HG03066 (cell line): ENCODE data around the gene C19orf81.

Experiments used
- ATAC-seq: cut with Tn5 transposase; IDR thresholded peaks from one replicate; pipeline ENCODE4 v1.9.1; 2021; ENCODE audit warnings: low read depth; ENCODE audit not compliant: unreplicated experiment

Gene C19orf81

DNA sequence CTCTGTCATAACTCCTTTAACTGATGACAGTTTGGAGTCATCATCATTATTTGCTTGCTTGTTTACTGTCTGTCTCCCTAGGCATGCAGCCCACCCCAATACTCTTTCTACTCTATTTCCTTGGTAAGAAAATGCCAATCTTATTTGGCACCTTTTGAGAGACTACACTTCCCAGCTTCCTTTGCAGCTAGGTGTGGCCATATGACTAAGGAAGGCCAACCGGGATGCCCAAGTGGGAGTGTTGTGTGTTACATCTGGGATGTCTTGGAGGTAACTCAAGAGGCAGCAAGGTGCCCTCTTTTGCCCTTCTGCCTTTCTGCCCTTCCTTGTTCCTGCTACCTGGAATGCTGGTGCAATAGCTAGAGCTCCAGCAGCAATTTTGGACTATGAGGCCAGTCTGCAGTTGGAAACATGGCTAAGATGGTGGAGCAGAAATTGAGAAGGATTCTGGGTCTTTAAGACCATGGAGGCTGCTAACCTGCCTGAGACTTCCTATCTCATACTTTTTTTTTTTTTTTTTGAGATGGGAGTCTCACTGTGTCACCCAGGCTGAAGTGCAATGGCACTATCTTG, 27.5 kb downstream of the C19orf81 start:
- no peak for ATAC-seq

DNA sequence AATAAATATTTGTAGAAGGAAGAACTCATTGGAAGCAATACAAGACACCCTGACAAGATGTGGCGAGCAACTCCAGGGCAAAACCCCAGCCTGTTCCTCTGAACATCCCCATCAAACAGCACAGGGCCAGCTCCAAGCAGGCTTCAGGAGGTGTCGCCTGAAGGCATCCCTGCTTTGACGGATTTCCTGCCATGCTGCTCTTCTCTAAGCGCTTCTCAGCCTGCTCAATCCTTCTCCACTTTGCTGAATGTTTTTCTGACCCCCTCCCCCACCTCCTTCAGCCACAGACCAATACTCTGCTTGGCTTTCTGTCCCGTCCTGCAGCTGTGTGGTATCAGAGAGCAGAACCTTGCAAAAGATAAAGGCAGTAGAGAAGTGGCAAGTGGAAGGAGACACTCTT, 28.4 kb downstream of the C19orf81 start:
- no peak for ATAC-seq

DNA sequence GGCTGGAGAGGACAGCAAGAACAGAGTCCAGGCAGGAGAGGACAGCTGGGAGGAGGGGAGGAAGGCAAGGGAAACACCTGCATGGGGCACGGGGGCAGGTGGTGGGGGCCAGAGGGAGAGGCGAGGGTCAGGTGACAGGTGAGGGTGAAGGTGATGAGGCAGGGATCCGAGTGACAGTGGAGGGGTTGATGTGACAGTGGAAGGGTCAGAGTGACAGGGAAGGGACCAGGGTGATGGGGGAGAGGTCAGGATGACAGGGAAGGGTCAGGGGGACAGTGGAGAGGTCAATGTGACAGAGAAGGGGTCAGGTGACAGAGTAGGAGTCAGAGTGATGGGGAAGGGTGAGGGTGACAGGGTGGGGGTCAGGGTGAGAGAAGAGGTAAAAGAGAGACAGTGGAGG, 29.1 kb downstream of the C19orf81 start:
- ATAC-seq = no peak

DNA sequence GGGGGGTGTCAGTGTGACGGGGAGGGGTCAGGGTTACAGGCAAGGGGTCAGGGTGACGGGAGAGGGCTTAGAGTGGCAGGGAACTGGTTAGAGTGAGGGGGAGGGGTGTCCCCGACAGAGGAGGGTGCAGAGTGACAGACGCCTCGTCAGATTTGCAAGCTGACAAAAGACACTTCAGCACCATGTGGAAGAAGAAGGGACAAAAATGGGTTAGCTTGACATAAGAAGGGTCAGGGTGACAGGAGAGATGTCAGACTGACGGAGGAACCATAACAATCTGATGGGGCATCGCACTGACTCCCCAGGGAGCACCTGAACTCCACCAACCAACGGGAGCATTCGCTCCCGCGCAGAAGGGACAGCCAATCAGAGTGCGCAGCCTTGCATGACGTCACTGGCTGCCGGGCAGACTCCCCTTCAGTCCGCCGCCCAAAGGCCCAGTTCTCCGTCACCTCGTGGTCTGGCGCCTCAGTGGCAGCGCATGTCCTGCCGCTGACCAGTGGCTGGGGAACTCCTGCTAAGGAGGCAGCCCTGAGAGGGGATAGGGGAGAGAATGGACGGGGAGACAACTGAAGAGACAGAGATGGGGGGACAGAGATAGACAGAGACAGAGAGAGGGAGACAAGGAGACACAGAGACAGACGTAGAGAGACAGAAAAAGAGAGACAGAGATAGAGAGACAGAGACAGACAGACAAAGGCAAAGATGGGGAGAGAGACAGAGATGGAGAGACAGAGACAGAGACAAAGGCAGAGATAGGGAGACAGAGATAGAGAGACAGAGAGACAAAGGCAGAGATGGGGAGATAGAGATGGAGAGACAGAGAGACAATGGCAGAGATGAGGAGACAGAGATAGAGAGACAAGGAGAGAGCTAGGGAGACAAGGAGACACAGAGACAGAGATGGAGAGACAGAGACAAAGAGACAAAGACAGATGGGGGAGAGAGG, 30.2 kb downstream of the C19orf81 start:
- ATAC-seq = no peak

DNA sequence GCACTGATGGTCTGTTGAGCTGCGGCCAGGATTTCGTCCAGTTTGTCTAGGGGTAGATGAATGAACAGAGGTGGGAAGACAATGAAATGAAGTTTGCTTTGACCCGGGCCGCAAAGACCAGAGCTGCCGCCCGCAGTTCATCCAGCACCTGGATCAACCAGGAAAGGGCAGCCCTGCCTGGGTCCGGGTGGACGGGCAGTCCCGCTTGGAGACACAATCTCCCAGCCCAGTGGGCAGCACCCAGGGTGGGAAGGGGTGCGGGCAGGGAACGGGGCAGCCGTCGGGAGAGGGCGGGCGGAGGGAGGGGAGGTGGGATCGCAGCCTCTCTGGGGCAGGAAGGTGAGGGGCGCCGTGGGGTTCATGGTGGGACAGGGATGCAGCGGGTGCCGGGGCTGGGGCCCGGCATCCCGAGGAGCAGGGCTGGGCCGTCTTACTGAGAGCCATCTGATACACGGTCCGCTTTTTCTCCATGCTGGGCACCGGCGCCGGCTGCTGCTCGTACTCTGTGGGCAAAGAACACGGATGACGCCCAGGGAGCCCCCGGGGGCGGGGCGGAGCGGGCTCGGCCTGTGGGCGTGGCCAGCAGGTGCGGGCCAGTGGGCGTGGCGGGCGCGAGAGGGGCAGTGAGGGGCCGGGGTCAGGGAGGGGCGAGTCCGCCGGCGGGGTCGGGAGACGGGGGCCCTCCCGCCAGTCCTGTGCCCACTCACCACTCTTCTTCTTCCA, 37.2 kb downstream of the C19orf81 start:
- ATAC-seq = no peak

DNA sequence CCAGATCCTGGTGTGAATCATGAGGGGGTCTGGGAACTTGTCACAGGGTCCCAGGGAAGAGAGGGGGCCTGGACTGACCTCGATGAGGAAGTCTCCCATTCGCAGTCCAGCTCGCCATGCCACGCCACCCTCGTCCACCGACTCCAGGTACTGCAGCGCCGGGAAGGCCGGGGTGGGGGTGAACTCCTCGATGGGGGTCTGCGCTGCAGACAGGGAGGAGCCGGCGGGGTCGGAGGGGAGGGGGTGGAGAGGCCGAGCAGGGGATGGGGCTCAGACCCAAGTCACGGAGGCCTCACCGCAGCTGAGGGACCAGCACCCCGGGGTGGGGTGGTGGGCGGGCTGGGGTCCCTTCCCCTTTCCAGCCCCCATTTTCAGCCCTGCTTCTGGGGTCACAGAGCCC, 39.5 kb downstream of the C19orf81 start:
- no peak for ATAC-seq

DNA sequence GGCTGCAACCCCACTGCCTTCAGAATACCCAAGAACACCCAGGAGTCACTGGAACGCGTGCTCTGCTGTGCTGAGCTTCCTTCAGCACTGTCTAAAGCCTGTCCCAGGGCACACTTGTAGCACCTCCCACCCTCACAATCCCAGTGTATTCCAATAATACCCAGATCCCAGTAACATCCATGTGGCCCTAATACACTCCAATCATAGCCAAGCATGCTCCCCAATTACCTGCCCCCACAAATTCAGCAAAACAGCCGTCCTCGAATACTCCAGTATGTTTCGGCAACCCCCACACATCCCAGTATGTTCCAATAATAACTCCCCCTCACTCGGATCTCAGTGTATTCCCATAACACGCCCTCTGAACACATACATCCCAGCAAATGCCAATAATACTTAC, 41.2 kb downstream of the C19orf81 start:
- no peak for ATAC-seq

DNA sequence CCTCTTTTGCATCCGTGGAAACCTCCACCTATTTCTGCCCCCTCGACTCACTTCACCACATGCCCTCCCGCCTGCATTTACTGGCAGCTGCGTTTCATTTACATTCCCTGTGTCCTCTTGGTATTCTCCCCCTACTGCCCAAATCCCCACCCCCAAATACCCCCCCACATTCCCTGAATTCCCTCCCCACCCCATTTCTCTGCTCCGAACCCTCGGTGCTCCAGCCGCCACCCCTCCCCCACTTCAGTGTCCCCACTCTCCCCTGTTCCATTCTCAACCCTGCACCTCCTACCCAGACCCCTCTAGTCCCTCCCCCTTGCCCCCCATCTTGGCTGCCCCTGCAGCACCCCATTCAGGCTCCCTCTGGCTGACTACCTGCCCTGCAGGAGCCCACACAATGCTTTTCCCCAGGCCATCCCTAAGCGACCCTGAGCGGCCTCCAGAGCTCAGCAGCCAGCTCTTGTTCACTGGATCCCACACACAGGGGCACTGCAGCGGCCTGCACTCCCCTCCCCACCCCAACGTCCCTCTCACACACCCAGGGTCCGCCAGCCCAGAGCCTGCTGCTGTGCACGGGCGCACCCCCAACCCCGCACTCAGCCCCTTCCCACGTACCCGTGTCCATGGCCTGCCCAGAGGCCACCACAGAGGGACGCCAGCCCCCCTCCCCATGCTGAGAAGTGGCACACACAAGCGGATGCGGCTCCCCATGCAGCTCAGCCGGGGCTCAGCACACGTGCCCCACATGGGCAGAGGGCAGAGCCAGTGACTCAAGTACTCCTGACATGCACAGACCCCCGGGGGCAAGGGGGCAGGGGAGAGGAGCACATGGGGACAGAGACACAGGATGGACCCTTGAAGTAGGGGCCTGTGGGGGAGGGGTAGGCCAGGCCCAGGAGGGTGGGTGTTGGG, 44.1 kb downstream of the C19orf81 start:
- ATAC-seq = no peak

DNA sequence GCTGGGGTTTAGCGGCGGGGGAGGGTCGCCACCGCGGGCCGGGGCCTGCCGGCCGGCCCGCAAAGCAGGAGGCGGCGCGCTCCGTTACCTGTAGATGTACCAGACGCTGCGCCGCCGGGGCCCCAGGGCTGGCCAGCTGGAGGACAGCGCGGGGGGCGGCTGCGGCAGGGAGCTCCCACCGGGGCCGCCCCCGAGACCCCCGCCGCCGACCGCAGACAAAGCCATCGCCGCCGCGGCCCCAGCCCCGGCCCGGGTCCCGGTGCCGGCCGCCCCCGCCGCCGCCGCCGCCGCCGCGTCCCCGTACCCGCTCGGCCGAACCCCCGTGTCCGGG, 45.5 kb downstream of the C19orf81 start:
- ATAC-seq = no peak

DNA sequence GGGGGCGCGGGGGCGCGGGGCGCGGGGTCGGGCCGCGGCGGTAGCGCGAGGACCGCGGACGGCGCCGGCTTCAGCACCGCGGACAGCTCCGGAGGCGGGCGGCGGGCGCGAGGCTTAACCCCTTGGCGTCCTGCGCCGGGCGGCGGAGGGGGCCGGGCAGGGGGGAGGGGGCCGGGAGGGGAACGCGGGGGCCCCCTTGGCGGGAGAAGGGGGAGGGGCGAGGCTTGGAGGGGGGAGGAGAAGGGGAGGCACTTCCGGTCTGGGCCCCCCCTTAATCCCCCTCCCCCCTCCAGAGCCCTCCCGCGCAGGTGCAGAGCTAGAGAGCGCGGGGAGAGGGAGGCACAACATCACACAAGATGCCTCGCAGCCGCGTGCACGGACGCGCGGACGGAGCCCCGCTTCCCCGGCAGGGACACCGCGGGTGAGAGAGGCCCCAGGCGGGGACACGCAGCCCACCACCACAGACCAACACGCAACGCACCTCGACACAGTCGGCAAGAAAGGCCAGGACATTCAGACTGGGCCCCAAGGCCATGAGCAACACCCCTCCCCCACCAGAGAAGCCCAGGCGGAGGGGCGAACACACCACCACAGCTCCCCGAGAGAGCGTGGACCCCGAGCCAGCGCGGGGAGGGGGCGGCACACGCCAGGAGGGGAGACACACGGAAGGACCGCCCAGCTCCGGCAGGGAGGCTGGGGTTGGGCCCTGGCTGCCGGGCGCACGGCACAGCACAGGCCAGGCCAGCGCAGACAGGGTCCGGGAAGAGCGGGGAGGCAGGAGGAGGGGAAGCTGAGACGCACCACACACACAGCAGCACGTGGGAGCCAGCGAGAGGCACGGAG, 46.2 kb downstream of the C19orf81 start:
- ATAC-seq = no peak

DNA sequence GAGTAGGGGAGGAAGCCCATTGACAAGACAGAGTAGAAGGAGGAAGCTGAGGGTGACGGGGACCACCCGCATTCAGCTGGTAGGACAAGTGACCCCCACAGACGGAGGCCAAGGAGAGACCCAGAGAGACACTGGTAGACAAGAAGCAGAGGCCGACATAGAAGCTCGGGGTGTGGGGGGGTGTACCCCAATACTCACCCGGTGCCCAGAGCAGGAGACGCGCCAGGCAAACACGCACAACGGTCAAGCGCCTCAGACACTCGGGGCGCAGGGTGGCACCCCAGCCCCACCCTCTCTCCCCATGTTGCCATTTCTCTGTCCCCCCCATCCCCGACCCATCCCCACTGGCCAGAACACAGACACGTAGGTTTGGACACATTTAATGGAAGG, 46.8 kb downstream of the C19orf81 start:
- no peak for ATAC-seq

DNA sequence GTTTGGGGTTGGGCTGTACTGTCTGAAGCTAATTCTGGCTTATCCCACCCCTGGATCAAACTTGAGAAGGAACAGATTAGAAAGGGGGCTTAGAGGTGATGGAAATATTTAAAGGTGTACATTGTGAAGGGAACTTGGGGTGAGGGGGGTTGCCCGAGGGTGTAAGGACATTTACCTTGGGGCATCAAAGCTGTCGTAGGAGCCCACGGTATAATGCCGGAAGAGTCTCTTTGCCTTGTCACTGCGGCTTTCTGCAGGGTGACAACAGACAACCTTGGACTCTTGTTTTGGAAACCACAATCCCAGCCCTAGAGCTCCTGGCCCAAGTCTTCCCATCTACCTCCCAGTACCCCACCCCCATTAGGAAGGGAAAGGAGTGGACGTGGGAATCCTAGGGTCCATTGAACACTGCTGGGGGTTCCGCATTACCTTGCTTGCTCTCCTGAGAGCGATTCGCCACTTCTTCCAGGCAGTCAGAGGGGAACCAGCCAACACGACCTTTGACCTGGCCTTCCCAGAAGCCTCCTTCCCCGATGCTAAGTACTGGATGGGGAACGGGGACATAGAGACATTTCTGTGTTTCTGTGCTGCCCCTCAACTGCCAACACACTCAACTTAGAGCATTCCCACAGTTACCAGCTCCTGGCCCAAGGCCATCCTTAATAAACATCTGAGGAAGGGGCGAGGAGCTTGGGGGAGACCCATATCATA, 48.3 kb downstream of the C19orf81 start:
- no peak for ATAC-seq

DNA sequence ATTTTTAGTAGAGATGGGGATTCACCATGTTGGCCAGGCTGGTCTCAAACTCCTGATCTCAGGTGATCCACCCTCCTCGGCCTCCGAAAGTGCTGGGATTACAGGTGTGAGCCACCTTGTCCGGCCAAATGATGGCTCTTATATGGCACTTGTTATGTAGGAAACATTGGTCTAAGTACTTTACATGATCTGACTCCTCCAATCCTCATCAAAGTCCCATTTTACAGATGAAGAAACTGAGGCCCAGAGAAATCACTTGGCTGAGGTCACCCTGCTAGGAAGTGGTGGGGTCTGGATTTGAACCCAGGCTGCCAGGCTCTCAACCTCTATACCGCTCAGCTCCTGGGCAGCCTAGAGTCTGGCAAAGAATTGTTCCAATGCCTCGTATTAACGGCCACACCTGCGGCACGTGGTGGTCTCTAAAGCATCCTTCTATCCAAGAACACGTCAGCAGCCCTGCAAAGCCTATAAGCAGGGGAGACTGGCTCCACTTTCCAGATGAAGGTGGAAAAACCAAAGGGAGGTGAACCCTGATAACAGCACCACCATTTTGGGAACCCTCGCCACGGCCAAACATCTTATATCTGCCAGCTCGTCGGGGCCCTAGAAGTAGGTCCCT, 52.2 kb downstream of the C19orf81 start:
- ATAC-seq = no peak

DNA sequence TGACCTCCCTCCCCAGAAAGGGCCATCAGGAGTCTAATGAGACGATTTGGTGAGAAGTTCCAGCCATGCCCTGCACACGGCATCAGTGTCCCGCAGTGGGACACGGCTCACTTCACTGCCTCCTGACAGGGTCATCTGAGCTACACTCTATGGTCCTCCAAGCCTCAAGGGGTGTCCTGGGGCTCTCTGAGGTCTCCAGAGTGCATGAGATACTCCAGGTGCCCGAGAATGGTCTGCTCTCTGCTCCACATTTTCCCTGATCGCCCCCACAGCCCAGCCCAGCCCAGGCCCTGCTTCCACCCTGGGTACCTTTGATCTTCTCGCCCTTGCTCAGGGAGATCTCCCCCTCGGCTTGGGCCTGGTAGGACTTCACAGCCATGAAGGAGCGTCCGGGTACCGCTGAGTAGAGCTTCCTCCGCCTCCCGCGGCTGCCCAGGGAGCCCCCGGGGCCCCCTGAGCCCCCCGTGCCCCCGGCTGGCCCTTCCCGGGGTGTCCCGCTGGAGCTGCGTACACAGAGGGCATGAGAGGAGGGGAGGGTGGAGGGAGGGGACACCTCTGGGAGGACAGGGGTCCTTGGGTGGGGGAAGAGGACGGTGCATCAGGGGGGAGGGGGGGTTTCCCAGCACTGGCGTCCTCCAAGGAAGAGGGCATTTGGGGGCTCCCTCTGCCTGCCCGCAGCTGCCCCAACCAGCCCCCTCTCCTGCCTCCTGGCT, 53.1 kb downstream of the C19orf81 start:
- ATAC-seq = no peak

DNA sequence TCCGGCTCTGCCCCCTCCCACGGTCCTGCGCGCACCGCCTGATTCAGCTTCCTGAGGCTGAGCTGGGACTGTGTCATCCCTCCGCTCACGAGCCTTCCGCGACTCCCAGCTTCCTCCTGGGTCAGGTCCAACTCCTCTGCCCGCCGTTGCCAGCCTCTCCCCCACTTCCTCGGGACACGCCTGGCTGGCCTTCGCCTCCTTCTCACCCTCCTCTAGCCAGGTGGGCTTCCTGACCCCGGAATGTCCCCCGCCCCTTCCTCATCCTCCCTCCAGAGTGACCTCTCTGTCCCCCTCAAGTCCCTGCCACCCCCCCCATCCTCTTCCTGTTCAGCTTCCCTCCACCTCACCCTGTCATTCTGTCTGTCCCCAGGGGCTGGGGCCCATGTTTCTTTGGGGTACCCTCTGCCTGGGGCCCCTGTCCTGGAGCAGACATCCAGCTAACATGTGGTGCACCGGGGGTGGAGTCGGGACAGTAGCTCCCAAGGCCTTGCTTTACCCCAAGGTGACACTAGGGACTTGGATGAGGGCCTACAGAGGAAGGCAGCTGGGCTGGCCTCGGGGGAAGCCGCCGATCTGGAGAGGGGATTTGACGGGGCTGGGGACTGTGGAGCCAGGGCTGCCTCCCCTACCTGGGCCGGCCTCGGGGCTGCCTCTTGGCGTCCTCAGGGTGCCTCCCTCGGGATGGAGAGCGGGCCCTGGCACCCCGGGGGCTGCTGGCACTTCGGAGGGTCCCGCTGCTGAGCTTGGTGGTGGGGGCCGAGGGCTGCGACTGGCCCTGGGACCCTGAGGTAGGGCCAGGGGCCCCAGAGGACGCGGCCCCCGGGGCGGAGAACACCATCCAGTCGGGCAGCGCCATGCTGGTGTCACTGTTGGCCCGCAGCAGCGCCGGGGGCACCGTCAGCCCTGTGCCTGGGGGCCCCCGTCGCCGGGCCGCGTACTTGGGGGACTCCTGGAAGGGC, 53.9 kb downstream of the C19orf81 start:
- ATAC-seq = no peak

DNA sequence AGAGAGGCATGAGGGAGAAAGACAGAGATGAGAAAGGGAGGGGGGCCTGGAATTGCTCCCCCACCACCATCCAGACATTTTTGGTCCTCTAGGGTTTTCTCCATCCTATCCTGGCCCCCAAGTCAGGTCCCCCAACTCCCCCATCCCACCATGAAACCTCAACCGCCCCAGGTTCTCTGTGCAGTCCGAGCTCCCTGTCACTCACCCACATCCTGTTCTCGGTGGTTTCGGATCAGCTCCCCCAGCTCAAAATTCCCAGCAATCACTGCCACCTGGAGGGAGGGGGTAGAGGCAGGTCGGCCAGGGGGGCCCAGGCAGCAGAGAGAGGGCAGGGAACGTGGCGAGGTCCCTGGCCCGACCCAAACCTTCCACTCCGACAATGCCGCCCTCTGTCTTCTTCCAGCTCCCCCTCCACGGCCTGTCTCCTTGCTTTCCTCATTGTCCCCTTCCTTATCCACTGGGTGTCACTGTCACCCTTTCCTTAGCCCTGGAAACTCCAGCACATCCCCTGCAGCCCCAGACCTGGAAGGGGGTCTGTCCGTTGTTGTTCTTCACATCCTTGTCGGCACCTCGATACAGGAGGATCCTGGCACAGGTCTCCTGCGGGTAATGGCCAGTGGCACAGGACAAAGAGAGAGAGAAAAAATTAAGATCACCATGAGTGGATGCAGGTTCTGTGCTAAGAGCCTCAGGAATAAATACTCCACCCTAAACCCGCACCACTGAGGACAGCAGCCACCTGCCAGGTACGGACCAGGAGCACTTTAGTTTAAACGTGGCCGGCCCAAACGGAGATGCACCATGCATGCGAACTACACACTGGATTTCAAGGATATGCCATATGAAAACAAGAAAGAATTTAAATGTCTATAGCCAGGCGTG, 54.9 kb downstream of the C19orf81 start:
- ATAC-seq = no peak
